K562 (cell line): ENCODE results near the gene TPGS1. TPM values are rescaled to one million over a fixed set of nuclear protein-coding genes. Genes with fewer than 3 reads are reported as not detected.

Source experiments
- AFF4 ChIP-seq: sonication (generic); formaldehyde crosslinking; IDR thresholded peaks from 2 replicates; pipeline ENCODE4 v1.8.0; 2023; ENCODE audit warnings: mild to moderate bottlenecking, missing genetic modification reagents
- CBFB ChIP-seq: sonication (generic); formaldehyde crosslinking; IDR thresholded peaks from 2 replicates; pipeline ENCODE4 v1.4.0; 2020; ENCODE audit warnings: mild to moderate bottlenecking, missing genetic modification reagents
- CTCF ChIP-seq, 3 experiments: IDR thresholded peaks in 2 of 3; conservative IDR thresholded peaks in 1 of 3; 2 replicates each; pipeline ENCODE4 v1.5.1; 2011 to 2012; ENCODE audit warnings: low read length in 3 of 3, mild to moderate bottlenecking in 3 of 3, control low read depth in 2 of 3, improper control_type of control experiment in 1 of 3, inconsistent platforms in 1 of 3, low read depth in 1 of 3, mixed read lengths in 1 of 3, moderate library complexity in 1 of 3; ENCODE audit not compliant: insufficient read depth in 2 of 3
- E2F5 ChIP-seq: sonication (generic); formaldehyde crosslinking; IDR thresholded peaks from 2 replicates; pipeline ENCODE4 v1.8.0; 2022; ENCODE audit warnings: mild to moderate bottlenecking, missing genetic modification reagents
- E2F6 ChIP-seq, 2 experiments: IDR thresholded peaks; 2 replicates each; pipeline ENCODE4 v1.6.1; 2011; ENCODE audit warnings: borderline replicate concordance in 1 of 2, control low read depth in 1 of 2, low read depth in 1 of 2, low read length in 1 of 2, mild to moderate bottlenecking in 1 of 2, mixed read lengths in 1 of 2, moderate library complexity in 1 of 2; ENCODE audit not compliant: insufficient read depth in 1 of 2, insufficient read length in 1 of 2, poor library complexity in 1 of 2, severe bottlenecking in 1 of 2; ENCODE audit errors: extremely low read depth in 1 of 2
- HIVEP1 ChIP-seq: fragments of 250-450 bp; sonication (Bioruptor Pico); IDR thresholded peaks from 2 replicates; pipeline ENCODE4 v1.4.0; 2020; ENCODE audit warnings: mild to moderate bottlenecking
- HMBOX1 ChIP-seq: sonication (generic); IDR thresholded peaks from 2 replicates; pipeline ENCODE4 v1.6.1; 2016
- JUND ChIP-seq, 2 experiments: IDR thresholded peaks; 2 replicates in 1 of 2; 3 replicates in 1 of 2; pipeline ENCODE4 v1.6.1; 2011; ENCODE audit warnings: borderline replicate concordance in 2 of 2, low read depth in 2 of 2, low read length in 2 of 2, improper control_type of control experiment in 1 of 2, missing biosample characterization in 1 of 2, missing genetic modification characterization in 1 of 2, missing genetic modification reagents in 1 of 2
- NBN ChIP-seq: fragments of 450-650 bp; IDR thresholded peaks from 2 replicates; pipeline ENCODE4 v1.6.1; 2016; ENCODE audit warnings: low read depth, mild to moderate bottlenecking
- NRF1 ChIP-seq, 2 experiments: fragments of 450-650 bp; IDR thresholded peaks in 1 of 2; conservative IDR thresholded peaks in 1 of 2; 2 replicates each; pipeline ENCODE4 v1.6.1; 2014; ENCODE audit warnings: mild to moderate bottlenecking in 2 of 2
- PHB ChIP-seq: fragments of 250-450 bp; sonication (Bioruptor Pico); IDR thresholded peaks from 2 replicates; pipeline ENCODE4 v1.5.0; 2021
- POLR2G ChIP-seq: fragments of 200-400 bp; formaldehyde crosslinking; IDR thresholded peaks from 2 replicates; pipeline ENCODE4 v1.6.1; 2017; ENCODE audit warnings: low read depth, mild to moderate bottlenecking, antibody characterized with exemption, low read length, moderate library complexity
- RAD21 ChIP-seq, 2 experiments: fragments of 250-450 bp in 1 of 2; fragments of 450-650 bp in 1 of 2; sonication (Bioruptor Pico) in 1 of 2; formaldehyde crosslinking in 1 of 2; IDR thresholded peaks in 1 of 2; conservative IDR thresholded peaks in 1 of 2; 2 replicates each; pipeline versions ENCODE4 v1.4.0 to v1.8.0; 2020 to 2022; ENCODE audit warnings: mild to moderate bottlenecking in 2 of 2, moderate library complexity in 1 of 2
- SP1 ChIP-seq: sonication (generic); formaldehyde crosslinking; IDR thresholded peaks from 2 replicates; pipeline ENCODE4 v1.8.1; 2022; ENCODE audit warnings: mild to moderate bottlenecking, missing genetic modification reagents
- SPI1 ChIP-seq: IDR thresholded peaks from 2 replicates; pipeline ENCODE4 v1.6.1; 2011; ENCODE audit warnings: low read depth, low read length, control low read depth, borderline replicate concordance
- polyA plus RNA-seq, 8 experiments: library from polyadenylated mRNA; depleted of rRNA in 4 of 8; stranded (reverse) in 5 of 8; unstranded in 3 of 8; fragments of >200 nt; fragmentation: Nextera tagmentation in 2 of 8; fragmentation: Illumina TruSeq in 1 of 8; extraction: Ambion mirVana in 2 of 8; extraction: Trizol in 1 of 8; gene quantifications; 2 replicates each; pipeline versions ENCODE4 v1.2.1 to v1.2.3, GENCODE V29; 2011 to 2014; ENCODE audit warnings: inconsistent platforms in 1 of 8, missing spikeins in 1 of 8
- total RNA-seq, 7 experiments: library from RNA; depleted of rRNA in 6 of 7; stranded (reverse); fragments of >200 nt in 6 of 7; fragmentation: Illumina TruSeq in 2 of 7; extraction: Trizol in 2 of 7; gene quantifications; 2 replicates each; pipeline versions ENCODE4 v1.2.1 to v1.2.3, GENCODE V29; 2011 to 2021; ENCODE audit warnings: low replicate concordance in 1 of 7

Gene TPGS1
- total and polyA plus RNA-seq, 9 of the 15 experiments (the other 6 are each of a cell fraction or from before 2014, with no cell fraction given) = 0.30 to 31.6 (median 1.2) TPM; not detected in 2

GRCh38 chr19:506404-507285 lies 652 bp upstream of the TPGS1 start (continued):
- TF ChIP-seq JUND (IDR thresholded peaks at IDR 0.05; ENCODE audit: borderline replicate concordance, low read depth, low read length) (0 out of 2 replicates have a peak, but pooled peaks have one; percentile 3), JUND (tag; IDR thresholded peaks at IDR 0.05; ENCODE audit: borderline replicate concordance, low read depth, low read length) (peak; percentile 54; the same call in 2 of the 3 replicates), E2F5 (CRISPR knock-in tag) (no peak), SPI1 (no peak), NRF1 (conservative IDR thresholded peaks at IDR 0.05 in 1 of 2, IDR thresholded peaks at IDR 0.05 in 1 of 2) (peak; percentile 96 to 97), E2F6 (IDR thresholded peaks at IDR 0.05; ENCODE audit: borderline replicate concordance in 1 of 2, extremely low read depth in 1 of 2, insufficient read depth in 1 of 2, insufficient read length in 1 of 2, low read depth in 1 of 2, low read length in 1 of 2, poor library complexity in 1 of 2, severe bottlenecking in 1 of 2) (peak in 1 of 2 experiments; percentile 60), AFF4 (CRISPR knock-in tag) (no peak), HIVEP1 (no peak), POLR2G (peak; percentile 73), NBN (0 out of 2 replicates have a peak, but pooled peaks have one; percentile 30), HMBOX1 (peak; percentile 60; the same call in 1 of the 2 replicates), PHB (CRISPR knock-in tag) (no peak), CBFB (CRISPR knock-in tag) (peak; percentile 76; the same call in 1 of the 2 replicates), RAD21 (CRISPR knock-in tag; conservative IDR thresholded peaks at IDR 0.05 in 1 of 2, IDR thresholded peaks at IDR 0.05 in 1 of 2) (peak; percentile 61 to 80), SP1 (CRISPR knock-in tag) (peak; percentile 75), CTCF (IDR thresholded peaks at IDR 0.05 in 2 of 3, conservative IDR thresholded peaks at IDR 0.05 in 1 of 3; ENCODE audit: insufficient read depth in 2 of 3, low read depth in 1 of 3, low read length in 3 of 3) (peak; percentile 94 to 98 (median 96))
